ENCODE data around the gene STRA8. TPM values are rescaled to one million over a fixed set of nuclear protein-coding genes. Genes with fewer than 3 reads are reported as not detected.

Gene STRA8
- polyA plus RNA-seq, 1 donor (not counting 4 experiments of a cell fraction or from before 2014, with no cell fraction given), result not detected

DNA sequence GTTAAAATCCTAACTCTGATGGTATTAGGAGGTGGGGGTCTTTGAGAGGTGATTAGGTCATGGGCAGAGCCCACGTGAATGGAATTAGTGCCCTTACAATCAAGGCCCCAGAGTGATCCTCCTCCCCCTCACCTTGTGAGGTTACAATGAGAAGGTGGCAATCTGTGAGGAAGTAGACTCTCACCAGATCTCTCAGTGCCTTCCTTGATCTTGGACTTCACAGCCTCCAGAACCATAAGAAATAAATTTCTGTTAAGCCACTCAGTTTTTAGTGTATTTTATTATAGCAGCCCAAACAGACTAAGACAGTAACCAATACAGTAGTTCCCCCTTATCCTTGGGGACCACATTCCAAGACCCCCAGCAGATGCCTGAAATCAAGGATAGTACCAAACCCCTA, 32.0 kb downstream of the STRA8 start:
- Histone ChIP-seq H4K20me1 (ENCODE audit: control insufficient read depth, extremely low read depth, insufficient read depth, low read length) (no peaks in the 10 kb centered on the region), H3K36me3 (ENCODE audit: control insufficient read depth in 2 of 2, extremely low read depth in 1 of 2, insufficient read depth in 2 of 2, low read length in 2 of 2) (no peaks in the 10 kb centered on the region), H3K79me2 (ENCODE audit: control insufficient read depth, insufficient read depth, low read length) (no peaks in the 10 kb centered on the region), H3K27ac (ENCODE audit: control insufficient read depth, insufficient read depth, low read length) (no peak overlapping the region), H3K9me3 (ENCODE audit: control insufficient read depth, low read depth, low read length) (no peaks in the 10 kb centered on the region), H3K27me3 (ENCODE audit: control insufficient read depth, extremely low read depth, insufficient read depth, low read length) (peaks cover 5% of the 10 kb centered on the region), H3K4me1 (ENCODE audit: control insufficient read depth, extremely low read depth, insufficient read depth, low read length) (peaks cover 3% of the 10 kb centered on the region), H2AFZ (ENCODE audit: control insufficient read depth, low read length) (no peak overlapping the region), H3K4me3 (ENCODE audit: control insufficient read depth in 2 of 3, extremely low read depth in 1 of 3, insufficient read depth in 2 of 3, low read depth in 1 of 3, low read length in 3 of 3) (no peak overlapping the region), H3K4me2 (ENCODE audit: control insufficient read depth, extremely low read depth, insufficient read depth, low read depth, low read length) (no peak overlapping the region), H3K9me1 (ENCODE audit: control insufficient read depth, extremely low read depth, insufficient read depth, low read length) (no peaks in the 10 kb centered on the region), H3K9ac (ENCODE audit: control insufficient read depth, extremely low read depth, insufficient read depth, low read length) (no peak overlapping the region)
- FAIRE-seq (no peak), DNase-seq (ENCODE audit: low read depth, low spot score) (no peak)
- dilution Hi-C loops (cut with MboI; ENCODE audit: extremely low pct_ligation_motif_present, low sequenced_read_pairs), result no loop called here
- TF ChIP-seq, protein P1, sequence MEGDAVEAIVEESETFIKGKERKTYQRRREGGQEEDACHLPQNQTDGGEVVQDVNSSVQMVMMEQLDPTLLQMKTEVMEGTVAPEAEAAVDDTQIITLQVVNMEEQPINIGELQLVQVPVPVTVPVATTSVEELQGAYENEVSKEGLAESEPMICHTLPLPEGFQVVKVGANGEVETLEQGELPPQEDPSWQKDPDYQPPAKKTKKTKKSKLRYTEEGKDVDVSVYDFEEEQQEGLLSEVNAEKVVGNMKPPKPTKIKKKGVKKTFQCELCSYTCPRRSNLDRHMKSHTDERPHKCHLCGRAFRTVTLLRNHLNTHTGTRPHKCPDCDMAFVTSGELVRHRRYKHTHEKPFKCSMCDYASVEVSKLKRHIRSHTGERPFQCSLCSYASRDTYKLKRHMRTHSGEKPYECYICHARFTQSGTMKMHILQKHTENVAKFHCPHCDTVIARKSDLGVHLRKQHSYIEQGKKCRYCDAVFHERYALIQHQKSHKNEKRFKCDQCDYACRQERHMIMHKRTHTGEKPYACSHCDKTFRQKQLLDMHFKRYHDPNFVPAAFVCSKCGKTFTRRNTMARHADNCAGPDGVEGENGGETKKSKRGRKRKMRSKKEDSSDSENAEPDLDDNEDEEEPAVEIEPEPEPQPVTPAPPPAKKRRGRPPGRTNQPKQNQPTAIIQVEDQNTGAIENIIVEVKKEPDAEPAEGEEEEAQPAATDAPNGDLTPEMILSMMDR (optimal IDR thresholded peaks at IDR 0.05 in 1 of 3, IDR thresholded peaks at IDR 0.05 in 1 of 3, conservative IDR thresholded peaks at IDR 0.05 in 1 of 3; ENCODE audit: extremely low read depth in 1 of 3, insufficient read depth in 2 of 3, low read length in 3 of 3), result no peak
- TF ChIP-seq EZH2 (IDR thresholded peaks at IDR 0.05; ENCODE audit: low read length), result no peak

DNA sequence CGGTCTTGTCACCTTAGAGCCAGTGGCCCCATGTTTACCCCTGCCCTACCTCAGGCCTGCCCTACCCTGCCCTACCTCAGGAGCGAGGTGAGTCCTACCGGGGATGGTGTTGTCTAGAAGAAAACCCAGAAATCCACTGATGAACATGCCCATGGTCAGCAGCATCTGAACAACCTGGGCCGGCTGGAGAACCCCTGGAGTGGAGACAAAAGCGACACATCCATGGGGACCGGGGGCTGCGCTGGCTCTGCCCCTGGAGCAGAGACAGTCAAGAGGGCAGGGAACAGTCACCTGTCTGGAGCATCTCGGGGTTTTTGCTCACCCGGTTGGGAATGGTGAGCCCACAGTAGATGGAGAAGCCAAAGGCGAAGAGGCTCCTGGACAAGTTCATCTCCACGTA, 36.3 kb downstream of the STRA8 start:
- peaks cover 5% of the 10 kb centered on the region for H3K27me3 ChIP-seq (ENCODE audit: control insufficient read depth, extremely low read depth, insufficient read depth, low read length)
- dilution Hi-C loops (cut with MboI; ENCODE audit: extremely low pct_ligation_motif_present, low sequenced_read_pairs), result no loop called here

More for the DNA sequence above, 36.3 kb downstream of the STRA8 start:
- Histone ChIP-seq H4K20me1 (ENCODE audit: control insufficient read depth, extremely low read depth, insufficient read depth, low read length) (no peaks in the 10 kb centered on the region), H3K4me3 (ENCODE audit: control insufficient read depth in 2 of 3, extremely low read depth in 1 of 3, insufficient read depth in 2 of 3, low read depth in 1 of 3, low read length in 3 of 3) (no peak overlapping the region), H3K79me2 (ENCODE audit: control insufficient read depth, insufficient read depth, low read length) (no peaks in the 10 kb centered on the region), H3K36me3 (ENCODE audit: control insufficient read depth in 2 of 2, extremely low read depth in 1 of 2, insufficient read depth in 2 of 2, low read length in 2 of 2) (no peaks in the 10 kb centered on the region), H3K9me1 (ENCODE audit: control insufficient read depth, extremely low read depth, insufficient read depth, low read length) (no peaks in the 10 kb centered on the region), H3K4me2 (ENCODE audit: control insufficient read depth, extremely low read depth, insufficient read depth, low read depth, low read length) (no peak overlapping the region), H3K27ac (ENCODE audit: control insufficient read depth, insufficient read depth, low read length) (no peak overlapping the region), H3K9ac (ENCODE audit: control insufficient read depth, extremely low read depth, insufficient read depth, low read length) (no peak overlapping the region), H3K9me3 (ENCODE audit: control insufficient read depth, low read depth, low read length) (no peaks in the 10 kb centered on the region), H3K4me1 (ENCODE audit: control insufficient read depth, extremely low read depth, insufficient read depth, low read length) (no peaks in the 10 kb centered on the region), H2AFZ (ENCODE audit: control insufficient read depth, low read length) (no peak overlapping the region)
- DNase-seq (ENCODE audit: low read depth, low spot score) (no peak), FAIRE-seq (no peak)
- TF ChIP-seq, protein P1 (optimal IDR thresholded peaks at IDR 0.05 in 1 of 3, IDR thresholded peaks at IDR 0.05 in 1 of 3, conservative IDR thresholded peaks at IDR 0.05 in 1 of 3; ENCODE audit: extremely low read depth in 1 of 3, insufficient read depth in 2 of 3, low read length in 3 of 3), result no peak
- no peak for TF ChIP-seq EZH2 (IDR thresholded peaks at IDR 0.05; ENCODE audit: low read length)
